HepG2 (cell line): ENCODE data around the gene LIF. TPM values are rescaled to one million over a fixed set of nuclear protein-coding genes. Genes with fewer than 3 reads are reported as not detected.
A peak's percentile ranks its signal among the peaks of the same experiment; 100 is the strongest.

ENCODE experiments used
- ATAC-seq: fragments of 200-7000 bp; cut with Tn5 transposase; 3 replicates; pipeline ENCODE4 v1.9.1; 2020; ENCODE audit warnings: mild to moderate bottlenecking, moderate library complexity
- BruUV-seq: library from RNA; stranded (reverse); fragments of 400-500 nt; replicated peaks from 2 replicates; lab custom pipeline; 2021; lab: Mats Ljungman, UMichigan
- CTCF ChIA-PET: fragments of 300-600 bp; formaldehyde crosslinking; extraction: SDS; loops from one replicate; lab custom pipeline; 2021; ENCODE audit warnings: low total read pairs, inconsistent platforms, low intra/inter-chr PET ratio; lab: Yijun Ruan, JAX
- POLR2A ChIA-PET: fragments of 350-600 bp; sonication (Branson Sonifier 250); formaldehyde crosslinking; loops from one replicate; lab custom pipeline; 2020; ENCODE audit warnings: antibody characterized with exemption, inconsistent platforms; lab: Yijun Ruan, JAX
- DNase-seq: peaks from one replicate; pipeline ENCODE4 v3.0.0-alpha.2; 2015; ENCODE audit warnings: low spot score
- FAIRE-seq: peaks from 3 replicates; lab custom pipeline; 2011; peaks lifted over from hg19 to GRCh38; lab: Jason Lieb, UNC
- H2AFZ ChIP-seq: one replicate; pipeline ENCODE4 v1.6.1; 2011; ENCODE audit warnings: low read length, inconsistent platforms
- H3K27ac ChIP-seq: fragments of 300-600 bp; 3 replicates; pipeline ENCODE4 v1.8.0; 2011; ENCODE audit warnings: mixed run types, mild to moderate bottlenecking, mixed read lengths, low read length, inconsistent platforms; ENCODE audit not compliant: insufficient read depth; ENCODE audit errors: extremely low read length
- H3K27me3 ChIP-seq, 2 experiments: fragments of 200-600 bp in 1 of 2; 2 replicates in 1 of 2; 3 replicates in 1 of 2; pipeline versions ENCODE4 v1.6.0 to v1.8.0; 2011; ENCODE audit warnings: low read length in 2 of 2, mild to moderate bottlenecking in 2 of 2, moderate library complexity in 2 of 2, inconsistent platforms in 1 of 2; ENCODE audit not compliant: insufficient read depth in 2 of 2, control insufficient read depth in 1 of 2
- H3K36me3 ChIP-seq, 2 experiments: fragments of 200-600 bp in 1 of 2; replicated peaks in 1 of 2; 2 replicates in 1 of 2; 3 replicates in 1 of 2; pipeline versions ENCODE4 v1.5.1 to v1.8.0; 2011; ENCODE audit warnings: low read length in 2 of 2, inconsistent platforms in 1 of 2; ENCODE audit not compliant: insufficient read depth in 2 of 2, control insufficient read depth in 1 of 2
- H3K4me1 ChIP-seq: 2 replicates; pipeline ENCODE4 v1.5.1; 2012; ENCODE audit warnings: low read length, inconsistent platforms; ENCODE audit not compliant: insufficient read depth
- H3K4me2 ChIP-seq: 2 replicates; pipeline ENCODE4 v1.6.0; 2011; ENCODE audit warnings: low read depth, low read length, inconsistent platforms
- H3K4me3 ChIP-seq, 3 experiments: fragments of 200-600 bp in 1 of 3; sonication (generic), shearing (Covaris generic) in 1 of 3; replicated peaks in 1 of 3; 2 replicates each; pipeline ENCODE4 v1.5.1; 2011 to 2016; ENCODE audit warnings: low read length in 3 of 3, inconsistent platforms in 2 of 3, low read depth in 2 of 3, mild to moderate bottlenecking in 2 of 3, control low read depth in 1 of 3, mixed read lengths in 1 of 3; ENCODE audit not compliant: insufficient read depth in 1 of 3
- H3K79me2 ChIP-seq: one replicate; pipeline ENCODE4 v1.6.1; 2011; ENCODE audit warnings: low read length, inconsistent platforms; ENCODE audit not compliant: insufficient read depth
- H3K9ac ChIP-seq: 2 replicates; pipeline ENCODE4 v1.6.0; 2011; ENCODE audit warnings: mild to moderate bottlenecking, low read depth, low read length, inconsistent platforms; ENCODE audit not compliant: insufficient read depth
- H3K9me3 ChIP-seq: 2 replicates; pipeline ENCODE4 v1.5.1; 2012; ENCODE audit warnings: mild to moderate bottlenecking, low read length
- H4K20me1 ChIP-seq: 2 replicates; pipeline ENCODE4 v1.6.0; 2011; ENCODE audit warnings: inconsistent platforms, mild to moderate bottlenecking, low read length, moderate library complexity; ENCODE audit not compliant: insufficient read depth
- ADNP ChIP-seq: sonication (generic); formaldehyde crosslinking; IDR thresholded peaks from 2 replicates; pipeline ENCODE4 v1.4.0; 2020; ENCODE audit warnings: missing genetic modification reagents
- AGO2 ChIP-seq: fragments of 200-400 bp; formaldehyde crosslinking; optimal IDR thresholded peaks from 2 replicates; pipeline ENCODE3; 2017; ENCODE audit warnings: mild to moderate bottlenecking, low read depth, low read length, moderate library complexity
- AHR ChIP-seq: IDR thresholded peaks from 2 replicates; pipeline ENCODE4 v1.6.1; 2018; ENCODE audit warnings: missing genetic modification reagents, missing compliant biosample characterization
- BRD4 ChIP-seq: sonication (generic); formaldehyde crosslinking; IDR thresholded peaks from 2 replicates; pipeline ENCODE4 v1.4.0; 2020; ENCODE audit warnings: missing genetic modification reagents
- CREB1 ChIP-seq, 2 experiments: fragments of 450-650 bp in 1 of 2; IDR thresholded peaks; 2 replicates each; pipeline ENCODE4 v1.6.1; 2016 to 2017; ENCODE audit warnings: control low read depth in 1 of 2, mild to moderate bottlenecking in 1 of 2, missing compliant biosample characterization in 1 of 2, missing genetic modification characterization in 1 of 2
- HMG20A ChIP-seq: IDR thresholded peaks from 2 replicates; pipeline ENCODE4 v1.6.1; 2016; ENCODE audit warnings: borderline replicate concordance
- KDM2A ChIP-seq: sonication (generic); formaldehyde crosslinking; IDR thresholded peaks from 2 replicates; pipeline ENCODE4 v1.4.0; 2020; ENCODE audit warnings: low read depth, missing genetic modification reagents, borderline replicate concordance
- KLF6 ChIP-seq: IDR thresholded peaks from 2 replicates; pipeline ENCODE4 v1.8.0; 2016; ENCODE audit warnings: missing biosample characterization, missing genetic modification reagents
- NFE2 ChIP-seq: sonication (generic); formaldehyde crosslinking; IDR thresholded peaks from 2 replicates; pipeline ENCODE4 v1.4.0; 2020; ENCODE audit warnings: missing genetic modification reagents
- PPARG ChIP-seq: conservative IDR thresholded peaks from 2 replicates; pipeline ENCODE4 v1.6.1; 2016; ENCODE audit warnings: missing biosample characterization, missing genetic modification reagents
- RAD21 ChIP-seq: fragments of 450-650 bp; formaldehyde crosslinking; IDR thresholded peaks from 2 replicates; pipeline ENCODE4 v1.5.0; 2020; ENCODE audit warnings: mild to moderate bottlenecking
- RBM39 ChIP-seq: fragments of 200-400 bp; formaldehyde crosslinking; IDR thresholded peaks from one replicate; pipeline ENCODE4 v1.6.1; 2018; ENCODE audit warnings: antibody characterized with exemption, mild to moderate bottlenecking, low read depth, low read length; ENCODE audit not compliant: poor library complexity, severe bottlenecking
- RXRA ChIP-seq: sonication (generic); formaldehyde crosslinking; IDR thresholded peaks from 2 replicates; pipeline ENCODE4 v1.5.1; 2020; ENCODE audit warnings: missing genetic modification reagents
- TFDP2 ChIP-seq: sonication (generic); formaldehyde crosslinking; IDR thresholded peaks from 2 replicates; pipeline ENCODE4 v1.4.0; 2020; ENCODE audit warnings: missing genetic modification reagents
- ZBTB14 ChIP-seq: sonication (generic); formaldehyde crosslinking; IDR thresholded peaks from 2 replicates; pipeline ENCODE4 v1.4.0; 2020; ENCODE audit warnings: missing genetic modification reagents
- ZBTB21 ChIP-seq: sonication (generic); formaldehyde crosslinking; IDR thresholded peaks from 2 replicates; pipeline ENCODE4 v1.4.0; 2020; ENCODE audit warnings: missing genetic modification reagents
- ZFP36L2 ChIP-seq: sonication (generic); formaldehyde crosslinking; IDR thresholded peaks from 2 replicates; pipeline ENCODE4 v1.4.0; 2020; ENCODE audit warnings: missing genetic modification reagents
- ZNF432 ChIP-seq: sonication (generic); formaldehyde crosslinking; IDR thresholded peaks from 2 replicates; pipeline ENCODE4 v1.5.0; 2020; ENCODE audit warnings: missing genetic modification reagents, mild to moderate bottlenecking, borderline replicate concordance
- ZNF441 ChIP-seq: sonication (generic); formaldehyde crosslinking; IDR thresholded peaks from 2 replicates; pipeline ENCODE4 v1.7.0; 2021; ENCODE audit warnings: missing genetic modification reagents, borderline replicate concordance
- ZNF766 ChIP-seq: sonication (generic); formaldehyde crosslinking; IDR thresholded peaks from 2 replicates; pipeline ENCODE4 v1.5.0; 2020; ENCODE audit warnings: missing genetic modification reagents, borderline replicate concordance
- ZNF768 ChIP-seq: sonication (generic); formaldehyde crosslinking; IDR thresholded peaks from 2 replicates; pipeline ENCODE4 v1.4.0; 2020; ENCODE audit warnings: missing genetic modification reagents
- ZNF775 ChIP-seq: sonication (generic); formaldehyde crosslinking; IDR thresholded peaks from 2 replicates; pipeline ENCODE4 v1.4.0; 2020; ENCODE audit warnings: missing genetic modification reagents, mild to moderate bottlenecking, moderate library complexity, borderline replicate concordance
- WGBS: methylation state at CpG from one replicate; pipeline ENCODE4 v1.1.6; 2017; ENCODE audit warnings: low lambda C conversion rate; 5-methylcytosine and 5-hydroxymethylcytosine counted together
- in situ Hi-C: cut with HindIII; loops from 2 replicates; pipeline ENCODE4 v1.10.0; 2017; ENCODE audit warnings: low pct_unique_long_range_greater_than_20kb; ENCODE audit not compliant: extremely low pct_ligation_motif_present
- intact Hi-C: fragments of 100-400 bp; cut with micrococcal nuclease; formaldehyde crosslinking; loops from one replicate; pipeline ENCODE4 v1.10.0; 2022; ENCODE audit not compliant: unreplicated experiment
- polyA plus RNA-seq, 8 experiments: library from polyadenylated mRNA; depleted of rRNA in 3 of 8; stranded (reverse) in 7 of 8; unstranded in 1 of 8; fragments of >200 nt; fragmentation: Illumina TruSeq in 4 of 8; extraction: Trizol in 4 of 8; gene quantifications; 2 replicates each; pipeline versions ENCODE4 v1.2.1 to v1.2.3, GENCODE V29; 2011 to 2016; ENCODE audit warnings: low read depth in 4 of 8, missing spikeins in 1 of 8, mixed read lengths in 1 of 8; ENCODE audit not compliant: insufficient read depth in 1 of 8
- total RNA-seq, 5 experiments: library from RNA; depleted of rRNA; stranded (reverse); fragments of >200 nt; fragmentation: Illumina TruSeq; extraction: Trizol; gene quantifications; 2 replicates each; pipeline ENCODE4 v1.2.3, GENCODE V29; 2016; ENCODE audit warnings: low read depth in 1 of 5

LIF gene
- total and polyA plus RNA-seq, 2 of the 13 experiments (the other 11 are each of a cell fraction or from before 2014, with no cell fraction given): 3.6 to 8.5 TPM

- TF ChIP-seq RXRA (CRISPR knock-in tag) (no peak), ADNP (CRISPR knock-in tag) (no peak), ZBTB21 (CRISPR knock-in tag) (peak; percentile 67; the same call in 1 of the 2 replicates), PPARG (CRISPR knock-in tag) (no peak), ZNF432 (no peak), NFE2 (CRISPR knock-in tag) (peak; percentile 65; the same call in 1 of the 2 replicates), CREB1 (IDR thresholded peaks at IDR 0.05) (peak; percentile 35; the same call in 1 of the 2 replicates), CREB1 (CRISPR knock-in tag; IDR thresholded peaks at IDR 0.05) (no peak), ZFP36L2 (CRISPR knock-in tag) (no peak), ZNF768 (CRISPR knock-in tag) (peak; percentile 77), KDM2A (CRISPR knock-in tag) (0 out of 2 replicates have a peak, but pooled peaks have one; percentile 12), RAD21 (CRISPR knock-in tag) (no peak), ZBTB14 (CRISPR knock-in tag) (no peak), ZNF766 (CRISPR knock-in tag) (no peak)
These were observed 14.6 kb upstream of the LIF start (continued) for GRCh38 chr22:30261134-30261533.

DNA sequence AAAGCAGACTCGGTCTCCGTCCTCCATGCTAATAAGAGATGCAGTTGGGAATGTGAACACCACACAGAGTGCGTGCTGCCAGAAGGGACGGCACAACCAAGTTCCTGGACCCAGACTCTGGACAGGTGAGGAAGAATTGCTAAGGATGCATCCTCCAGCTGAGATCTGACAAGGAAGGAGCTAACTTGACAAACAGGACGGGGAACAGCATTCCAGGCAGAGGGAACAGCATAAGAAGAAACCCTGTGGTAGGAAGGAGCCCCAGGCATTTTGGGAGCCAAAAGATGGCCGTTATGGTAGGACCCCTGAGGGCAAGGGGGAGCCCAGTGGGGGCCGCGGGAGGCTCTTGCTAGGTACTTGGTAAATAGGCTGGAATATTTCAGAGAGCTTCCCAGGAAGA, 14.1 kb upstream of the LIF start:
- intact Hi-C loops (no loop called here), in situ Hi-C loops (loop anchor here (5.0 to 10.0 kb wide), 2 partner anchors 127 to 224 kb away; partner anchors contain the start of gene RNF215)
- DNase-seq (no peak), ATAC-seq (no peak), FAIRE-seq (no peak)
- Histone ChIP-seq H3K9ac (no peak overlapping the region), H3K4me3 (no peak overlapping the region), H3K4me2 (no peak overlapping the region), H3K79me2 (no peaks in the 10 kb centered on the region), H3K4me1 (peaks cover 57% of the 10 kb centered on the region), H3K27me3 (peaks cover 12 to 49% of the 10 kb centered on the region in 2 experiments), H3K27ac (no peak overlapping the region), H3K9me3 (no peaks in the 10 kb centered on the region), H3K36me3 (no peaks in the 10 kb centered on the region), H4K20me1 (no peaks in the 10 kb centered on the region), H2AFZ (no peak overlapping the region)
- no TSS peak for BruUV-seq
- no peak for TF ChIP-seq KLF6
- no peak for TF ChIP-seq AHR (CRISPR knock-in tag)
- TF ChIP-seq ZNF441 (CRISPR knock-in tag): no peak
- no peak for TF ChIP-seq ZNF775 (CRISPR knock-in tag)
- no peak for TF ChIP-seq RBM39
- TF ChIP-seq AGO2: no peak
- TF ChIP-seq TFDP2 (CRISPR knock-in tag): no peak
- TF ChIP-seq HMG20A (CRISPR knock-in tag): no peak
- no peak for TF ChIP-seq BRD4 (CRISPR knock-in tag)
- ChIA-PET POLR2A (interaction anchor here (0.8 kb wide), 1 partner anchor 50 kb away, joined by 3 read pairs; no protein-coding TSS in a partner anchor), CTCF (no interaction called here)
- 82% methylated on average over 3 of the region's 8 CpGs for WGBS
